VCaP (cell line): ENCODE measurements around the gene VPS4A.
"Not testable (repeated sequence)": the region's sequence is repeated elsewhere in the genome, so short reads cannot be mapped to it uniquely, and the experiment has no call there.

Experiments used
- H3K27ac ChIP-seq: fragments of 450-650 bp; 2 replicates; pipeline ENCODE4 v1.5.1; 2017
- TF ChIP-seq, protein P1 (sequence below): fragments of 450-650 bp; conservative IDR thresholded peaks from 2 replicates; pipeline ENCODE4 v1.5.1; 2017; ENCODE audit warnings: mild to moderate bottlenecking, moderate library complexity

VPS4A gene

DNA sequence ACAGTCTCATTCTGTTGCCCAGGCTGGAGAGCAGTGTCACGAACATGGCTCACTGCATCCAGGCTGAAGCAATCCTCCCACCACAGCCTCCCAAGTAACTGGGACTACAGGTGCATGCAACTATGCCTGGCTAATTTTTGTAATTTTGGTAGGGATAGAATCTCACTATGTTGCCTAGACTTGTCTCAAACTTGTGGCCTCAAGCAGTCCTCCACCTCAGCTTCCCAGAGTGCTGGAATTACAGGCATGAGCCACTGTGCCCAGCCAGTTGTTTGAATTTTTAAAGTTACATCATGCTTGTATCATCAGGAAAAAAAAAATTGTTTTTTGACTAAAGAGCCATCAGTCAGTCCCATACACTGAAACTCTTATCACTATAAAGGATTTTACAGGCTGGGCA lies 17.1 kb upstream of the VPS4A start:
- TF ChIP-seq, protein P1, sequence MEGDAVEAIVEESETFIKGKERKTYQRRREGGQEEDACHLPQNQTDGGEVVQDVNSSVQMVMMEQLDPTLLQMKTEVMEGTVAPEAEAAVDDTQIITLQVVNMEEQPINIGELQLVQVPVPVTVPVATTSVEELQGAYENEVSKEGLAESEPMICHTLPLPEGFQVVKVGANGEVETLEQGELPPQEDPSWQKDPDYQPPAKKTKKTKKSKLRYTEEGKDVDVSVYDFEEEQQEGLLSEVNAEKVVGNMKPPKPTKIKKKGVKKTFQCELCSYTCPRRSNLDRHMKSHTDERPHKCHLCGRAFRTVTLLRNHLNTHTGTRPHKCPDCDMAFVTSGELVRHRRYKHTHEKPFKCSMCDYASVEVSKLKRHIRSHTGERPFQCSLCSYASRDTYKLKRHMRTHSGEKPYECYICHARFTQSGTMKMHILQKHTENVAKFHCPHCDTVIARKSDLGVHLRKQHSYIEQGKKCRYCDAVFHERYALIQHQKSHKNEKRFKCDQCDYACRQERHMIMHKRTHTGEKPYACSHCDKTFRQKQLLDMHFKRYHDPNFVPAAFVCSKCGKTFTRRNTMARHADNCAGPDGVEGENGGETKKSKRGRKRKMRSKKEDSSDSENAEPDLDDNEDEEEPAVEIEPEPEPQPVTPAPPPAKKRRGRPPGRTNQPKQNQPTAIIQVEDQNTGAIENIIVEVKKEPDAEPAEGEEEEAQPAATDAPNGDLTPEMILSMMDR: no peak
- H3K27ac ChIP-seq: no peak overlapping the region

DNA sequence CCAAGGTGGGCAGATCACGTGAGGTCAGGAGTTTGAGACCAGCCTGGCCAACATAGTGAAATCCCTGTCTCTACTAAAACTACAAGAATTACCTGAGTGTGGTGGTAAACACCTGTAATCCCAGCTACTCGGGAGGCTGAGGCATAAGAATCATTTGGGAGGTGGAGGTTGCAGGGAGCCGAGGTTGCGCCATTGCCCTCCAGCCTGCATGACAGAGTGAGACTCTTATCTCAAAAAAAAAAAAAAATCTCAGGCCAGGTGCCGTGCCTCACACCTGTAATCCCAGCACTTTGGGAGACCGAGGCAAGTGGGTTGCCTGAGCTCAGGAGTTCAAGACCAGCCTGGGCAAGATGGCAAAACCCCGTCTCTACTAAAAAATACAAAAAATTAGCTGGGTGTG lies 14.4 kb upstream of the VPS4A start:
- H3K27ac ChIP-seq: not testable (repeated sequence)

DNA sequence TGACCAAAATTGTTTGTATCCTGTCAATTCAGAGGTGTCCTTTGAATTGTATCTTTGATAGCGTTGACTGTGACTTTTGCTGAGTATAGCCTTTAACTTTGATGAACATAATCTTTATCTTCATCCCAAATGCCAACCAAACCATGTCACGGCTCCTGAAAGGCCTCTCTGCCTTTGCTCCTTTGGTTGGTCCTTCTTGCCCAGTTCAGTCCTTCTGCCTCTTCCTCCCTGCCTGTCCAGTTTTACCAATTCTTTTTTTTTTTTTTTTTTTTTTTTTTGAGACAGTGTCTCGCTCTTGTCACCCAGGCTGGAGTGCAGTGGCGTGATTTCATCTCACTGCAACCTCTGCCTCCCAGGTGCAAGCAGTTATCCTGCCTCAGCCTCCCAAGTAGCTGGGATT lies 12.9 kb upstream of the VPS4A start:
- TF ChIP-seq, protein P1: no peak

DNA sequence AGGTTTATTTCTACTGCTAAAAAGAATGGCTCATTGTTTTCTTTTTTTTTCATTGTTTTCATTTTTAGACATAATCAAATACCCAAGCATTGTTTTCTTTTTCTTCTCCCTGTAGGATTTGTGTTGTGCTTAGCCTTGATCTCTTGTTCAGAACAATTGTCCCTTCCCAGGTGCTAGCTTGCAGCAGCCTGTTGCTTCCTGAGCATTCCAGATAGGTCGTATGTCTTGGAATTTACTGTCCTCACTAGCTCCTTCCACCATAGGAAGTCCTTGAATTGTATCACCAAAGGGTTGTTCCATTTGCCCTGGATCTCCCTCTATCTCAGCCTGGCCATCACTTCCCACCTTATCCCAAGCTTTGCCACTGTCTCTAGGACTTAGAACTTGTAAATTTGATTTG lies 10.0 kb upstream of the VPS4A start:
- TF ChIP-seq, protein P1: no peak
- no peak overlapping the region for H3K27ac ChIP-seq

More for the DNA sequence above, 12.9 kb upstream of the VPS4A start:
- no peak overlapping the region for H3K27ac ChIP-seq

DNA sequence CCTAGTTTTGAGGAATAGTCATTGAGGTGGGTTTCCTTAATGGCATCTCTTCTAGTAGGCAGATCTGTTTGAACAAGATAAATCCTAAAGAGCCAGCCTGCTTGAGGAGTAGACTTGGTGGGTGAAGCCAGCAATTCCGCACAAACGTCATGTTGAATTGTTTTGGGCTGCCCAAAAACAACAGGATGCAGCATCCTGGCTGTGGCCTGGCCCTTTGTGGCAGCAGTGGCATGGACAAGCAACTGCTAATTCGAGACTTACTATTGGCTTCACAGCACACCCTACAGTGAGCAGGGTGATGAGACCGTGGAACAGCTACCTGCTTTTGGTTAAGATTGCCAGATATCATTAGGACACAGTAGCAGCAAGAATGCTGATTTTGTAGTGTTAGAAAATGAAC lies 9.3 kb upstream of the VPS4A start:
- H3K27ac ChIP-seq: no peak overlapping the region
- TF ChIP-seq, protein P1: no peak

DNA sequence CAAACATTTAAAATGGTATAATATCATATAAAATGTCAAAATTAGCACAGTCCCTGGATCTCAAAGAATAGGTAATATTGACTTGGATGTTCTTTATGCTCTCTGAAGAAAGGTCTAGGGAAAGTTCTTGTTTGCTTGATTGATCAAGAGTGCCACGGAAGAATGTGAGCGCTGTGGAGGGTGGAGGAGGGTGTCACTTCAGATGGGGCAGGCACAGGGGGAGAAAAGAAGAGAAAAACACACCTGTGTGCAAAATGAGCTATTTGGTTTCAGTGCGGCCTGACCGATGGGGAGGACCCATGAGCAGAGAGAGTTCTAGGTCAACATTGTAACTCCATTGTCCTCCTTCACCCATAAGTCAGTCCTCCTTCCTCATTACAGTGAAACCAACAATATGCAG lies 8.8 kb upstream of the VPS4A start:
- TF ChIP-seq, protein P1: no peak

DNA sequence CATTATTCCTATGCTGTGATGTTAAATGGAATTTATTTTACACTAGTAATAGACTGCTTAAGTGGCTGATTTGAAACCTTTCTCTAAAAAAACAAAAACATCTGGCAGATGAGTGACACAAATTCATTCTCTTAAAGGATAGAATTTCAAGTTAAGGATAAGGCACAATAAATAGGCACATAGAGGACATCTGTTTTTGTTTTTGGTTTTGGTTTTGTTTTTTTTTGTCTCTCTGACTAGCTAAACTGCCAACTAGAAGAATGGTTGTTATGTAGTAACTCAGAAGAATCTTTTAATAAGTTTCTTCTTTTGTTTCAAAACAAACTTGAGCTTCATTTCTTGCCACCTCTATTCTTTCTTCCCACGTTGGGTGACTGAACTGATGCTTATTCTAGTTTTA lies 5.1 kb upstream of the VPS4A start:
- H3K27ac ChIP-seq: no peak overlapping the region
- TF ChIP-seq, protein P1: no peak

More for the DNA sequence above, 8.8 kb upstream of the VPS4A start:
- H3K27ac ChIP-seq: no peak overlapping the region

DNA sequence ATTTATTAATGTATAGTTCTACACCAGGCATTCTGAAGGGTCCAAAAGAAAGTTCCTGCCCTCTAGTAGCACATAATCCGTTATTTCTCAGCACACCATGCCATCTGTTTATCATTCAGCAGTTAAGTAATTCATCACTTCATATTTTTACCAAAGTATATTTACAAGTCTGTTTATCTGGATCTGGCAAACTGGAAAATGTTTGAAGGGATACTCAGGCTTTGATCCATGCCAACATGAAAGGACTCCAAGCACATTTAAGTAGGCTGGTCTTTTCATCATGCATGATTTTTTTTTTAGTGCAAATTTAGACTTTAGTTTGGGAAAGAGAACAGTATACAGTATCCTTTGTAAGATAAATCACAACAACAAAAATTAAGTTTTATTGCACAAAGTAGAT lies 4.1 kb upstream of the VPS4A start:
- TF ChIP-seq, protein P1: no peak
- no peak overlapping the region for H3K27ac ChIP-seq
